ENCODE data around the gene ACOT8.

DNA sequence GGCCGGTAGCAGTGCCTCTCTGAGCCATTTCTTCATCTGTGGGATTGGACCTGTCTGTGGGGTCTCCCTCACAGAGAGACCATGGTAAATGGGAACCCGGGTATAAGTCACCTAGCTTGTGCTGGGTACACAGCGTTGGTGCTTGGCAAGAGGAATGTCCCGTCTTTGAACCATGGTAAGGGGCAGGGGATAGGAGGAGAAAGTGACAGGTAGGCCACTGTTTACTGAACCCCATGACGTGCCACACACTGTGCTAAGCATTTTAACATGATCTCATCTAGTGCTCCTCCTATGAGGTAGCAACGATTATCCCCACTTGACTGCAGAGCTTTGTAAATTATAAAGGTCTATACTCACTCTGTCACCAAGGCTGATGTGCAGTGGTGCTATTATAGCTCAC lies 29.5 kb downstream of the ACOT8 start:
- TF ChIP-seq POLR2A (IDR thresholded peaks at IDR 0.05; ENCODE audit: low read depth, low read length) (no peak), POLR2AphosphoS5 (IDR thresholded peaks at IDR 0.05; ENCODE audit: insufficient read depth, low read depth, low read length) (no peak), EZH2 (IDR thresholded peaks at IDR 0.05; ENCODE audit: borderline replicate concordance, low read depth, low read length, severe bottlenecking) (no peak), JUN (IDR thresholded peaks at IDR 0.05; ENCODE audit: borderline replicate concordance, insufficient read depth, insufficient read length, low read depth) (no peak), MYC (IDR thresholded peaks at IDR 0.05; ENCODE audit: low read depth, low read length) (no peak), FOS (IDR thresholded peaks at IDR 0.05; ENCODE audit: borderline replicate concordance, insufficient read depth, low read length) (no peak), GATA2 (IDR thresholded peaks at IDR 0.05; ENCODE audit: insufficient read depth, insufficient read length, low read depth, low read length) (no peak)
- TF ChIP-seq, protein P1, sequence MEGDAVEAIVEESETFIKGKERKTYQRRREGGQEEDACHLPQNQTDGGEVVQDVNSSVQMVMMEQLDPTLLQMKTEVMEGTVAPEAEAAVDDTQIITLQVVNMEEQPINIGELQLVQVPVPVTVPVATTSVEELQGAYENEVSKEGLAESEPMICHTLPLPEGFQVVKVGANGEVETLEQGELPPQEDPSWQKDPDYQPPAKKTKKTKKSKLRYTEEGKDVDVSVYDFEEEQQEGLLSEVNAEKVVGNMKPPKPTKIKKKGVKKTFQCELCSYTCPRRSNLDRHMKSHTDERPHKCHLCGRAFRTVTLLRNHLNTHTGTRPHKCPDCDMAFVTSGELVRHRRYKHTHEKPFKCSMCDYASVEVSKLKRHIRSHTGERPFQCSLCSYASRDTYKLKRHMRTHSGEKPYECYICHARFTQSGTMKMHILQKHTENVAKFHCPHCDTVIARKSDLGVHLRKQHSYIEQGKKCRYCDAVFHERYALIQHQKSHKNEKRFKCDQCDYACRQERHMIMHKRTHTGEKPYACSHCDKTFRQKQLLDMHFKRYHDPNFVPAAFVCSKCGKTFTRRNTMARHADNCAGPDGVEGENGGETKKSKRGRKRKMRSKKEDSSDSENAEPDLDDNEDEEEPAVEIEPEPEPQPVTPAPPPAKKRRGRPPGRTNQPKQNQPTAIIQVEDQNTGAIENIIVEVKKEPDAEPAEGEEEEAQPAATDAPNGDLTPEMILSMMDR (IDR thresholded peaks at IDR 0.05; ENCODE audit: extremely low read depth in 1 of 2, insufficient read depth in 1 of 2, low read depth in 1 of 2, low read length in 2 of 2): no peak
- TF ChIP-seq, protein P2, sequence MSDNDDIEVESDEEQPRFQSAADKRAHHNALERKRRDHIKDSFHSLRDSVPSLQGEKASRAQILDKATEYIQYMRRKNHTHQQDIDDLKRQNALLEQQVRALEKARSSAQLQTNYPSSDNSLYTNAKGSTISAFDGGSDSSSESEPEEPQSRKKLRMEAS (IDR thresholded peaks at IDR 0.05; ENCODE audit: insufficient read depth, insufficient read length): no peak
